Breast epithelium (tissue), 3 donors: ENCODE measurements around the gene HNRNPA2B1.

Experiments
- CTCF ChIP-seq, 3 donors: fragments of 450-650 bp; IDR thresholded peaks; one replicate each; pipeline ENCODE4 v1.5.1; 2016 to 2017; ENCODE audit warnings: antibody characterized with exemption in 3 of 3, mild to moderate bottlenecking in 3 of 3, moderate library complexity in 3 of 3
- POLR2A ChIP-seq: fragments of 450-650 bp; IDR thresholded peaks from one replicate; pipeline ENCODE4 v1.6.1; 2016; ENCODE audit warnings: antibody characterized with exemption, mild to moderate bottlenecking, moderate library complexity
- POLR2AphosphoS5 ChIP-seq, 3 donors: sonication (generic); formaldehyde crosslinking; IDR thresholded peaks; one replicate each; pipeline ENCODE4 v1.6.1; 2017; ENCODE audit warnings: antibody characterized with exemption in 3 of 3

DNA sequence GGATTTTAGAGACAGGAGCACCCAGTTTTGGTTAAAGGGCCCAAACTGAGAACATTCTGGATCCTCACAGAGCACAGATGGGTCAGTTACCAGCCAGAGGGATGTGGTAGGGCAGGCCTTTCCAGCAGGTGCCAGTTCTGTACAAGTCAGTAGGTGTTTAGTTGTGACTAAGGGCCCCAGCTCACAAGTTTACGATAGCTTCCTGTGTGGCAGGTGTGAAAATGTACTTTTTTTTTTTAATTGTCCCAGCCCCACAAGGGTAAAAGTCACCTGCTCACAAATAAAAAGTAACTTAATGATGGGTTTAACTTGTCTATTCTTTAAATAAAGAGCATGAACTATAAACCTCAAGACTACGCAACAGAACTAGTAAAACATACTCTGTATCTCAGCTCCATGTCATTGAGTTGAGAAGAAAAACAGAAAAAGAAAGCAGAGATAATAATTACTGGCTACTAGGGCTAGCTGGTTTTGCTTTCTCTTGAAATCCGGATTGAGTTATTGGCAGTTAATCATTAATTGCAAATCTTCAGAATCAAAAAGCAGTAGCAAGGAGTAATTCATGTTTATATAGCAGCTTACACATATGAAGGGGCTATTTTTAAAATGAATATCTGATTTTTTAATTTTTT, 33.1 kb downstream of the HNRNPA2B1 start:
- no peak for TF ChIP-seq CTCF (IDR thresholded peaks at IDR 0.05)
- no peak for TF ChIP-seq POLR2A
- TF ChIP-seq POLR2AphosphoS5 (IDR thresholded peaks at IDR 0.05) = no peak
